Smooth muscle cell (in vitro differentiated cells): ENCODE measurements around the gene ARAP2. TPM values are rescaled to one million over a fixed set of nuclear protein-coding genes. Genes with fewer than 3 reads are reported as not detected.

Source experiments
- DNase-seq: peaks from one replicate; lab custom pipeline; 2025; ENCODE audit not compliant: unreplicated experiment; lab: John Stamatoyannopoulos, UW
- H2AFZ ChIP-seq: fragments of 200-600 bp; sonication (generic); 2 replicates; pipeline ENCODE4 v1.6.0; 2016; ENCODE audit warnings: antibody characterized with exemption, low read depth, mild to moderate bottlenecking
- H3F3A ChIP-seq: fragments of 200-600 bp; sonication (generic); 2 replicates; pipeline ENCODE4 v1.6.0; 2017; ENCODE audit warnings: antibody characterized with exemption, low read depth
- H3K27ac ChIP-seq: fragments of 200-600 bp; sonication (generic); 2 replicates; pipeline ENCODE4 v1.5.1; 2016; ENCODE audit warnings: low read depth, mild to moderate bottlenecking
- H3K27me3 ChIP-seq: fragments of 200-600 bp; sonication (generic); 2 replicates; pipeline ENCODE4 v1.6.1; 2016; ENCODE audit warnings: low read depth, mild to moderate bottlenecking
- H3K36me3 ChIP-seq: fragments of 200-600 bp; sonication (generic); 2 replicates; pipeline ENCODE4 v1.5.1; 2016; ENCODE audit warnings: low read depth
- H3K4me1 ChIP-seq: fragments of 200-600 bp; sonication (generic); 2 replicates; pipeline ENCODE4 v1.5.1; 2016; ENCODE audit warnings: low read depth
- H3K4me2 ChIP-seq: fragments of 200-600 bp; sonication (generic); 2 replicates; pipeline ENCODE4 v1.6.0; 2016; ENCODE audit warnings: mild to moderate bottlenecking
- H3K4me3 ChIP-seq: fragments of 200-600 bp; sonication (generic); 2 replicates; pipeline ENCODE4 v1.5.1; 2016; ENCODE audit warnings: mild to moderate bottlenecking
- H3K79me2 ChIP-seq: fragments of 200-600 bp; sonication (generic); 2 replicates; pipeline ENCODE4 v1.6.0; 2016; ENCODE audit warnings: low read depth, mild to moderate bottlenecking
- H3K9ac ChIP-seq: fragments of 200-600 bp; sonication (generic); 2 replicates; pipeline ENCODE4 v1.6.0; 2016; ENCODE audit warnings: low read depth
- H3K9me3 ChIP-seq: fragments of 200-600 bp; sonication (generic); replicated peaks from 2 replicates; pipeline ENCODE4 v1.5.1; 2016; ENCODE audit warnings: low read depth
- H4K20me1 ChIP-seq: fragments of 200-600 bp; sonication (generic); 2 replicates; pipeline ENCODE4 v1.6.0; 2016; ENCODE audit warnings: low read depth
- WGBS: methylation state at CpG from one replicate; pipeline ENCODE4 v1.1.7; 2016; ENCODE audit warnings: low lambda C conversion rate; 5-methylcytosine and 5-hydroxymethylcytosine counted together
- polyA plus RNA-seq: library from polyadenylated mRNA; unstranded; fragments of >200 nt; fragmentation: Nextera tagmentation; extraction: Ambion mirVana; gene quantifications from 2 replicates; pipeline ENCODE4 v1.2.1, GENCODE V29; 2016
- total RNA-seq: library from RNA; depleted of rRNA; stranded (reverse); fragments of >200 nt; gene quantifications from 2 replicates; pipeline ENCODE4 v1.2.3, GENCODE V29; 2014
- TF ChIP-seq, protein P1 (sequence below): fragments of 200-600 bp; sonication (generic); IDR thresholded peaks from 2 replicates; pipeline ENCODE4 v1.5.1; 2017; ENCODE audit warnings: borderline replicate concordance, mild to moderate bottlenecking, antibody characterized with exemption; ENCODE audit not compliant: insufficient read depth, poor library complexity, severe bottlenecking

ARAP2 gene
- total and polyA plus RNA-seq, 2 experiments from 2014 or later = 1.2 to 17.9 TPM

DNA sequence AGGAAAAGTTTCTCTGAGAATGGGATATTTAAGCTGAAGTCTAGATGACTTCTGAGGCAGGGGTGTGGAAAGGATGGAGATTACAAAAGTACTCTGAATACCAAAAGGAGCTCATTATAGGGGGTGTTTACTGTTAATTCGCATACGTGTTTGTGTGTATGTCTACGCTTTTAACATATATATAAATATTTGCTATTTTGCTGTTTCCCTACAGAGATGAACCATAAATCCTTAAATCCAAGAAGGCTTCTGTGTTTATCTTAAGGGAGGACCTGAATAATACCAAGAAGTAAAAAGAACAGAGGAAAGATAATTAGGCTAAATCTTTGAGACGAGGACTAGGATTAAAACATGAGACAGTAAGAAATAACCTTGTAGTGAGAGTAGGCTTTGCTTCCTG lies 166.0 kb downstream of the ARAP2 start:
- Histone ChIP-seq H3K9ac (no peak overlapping the region), H3K79me2 (no peaks in the 10 kb centered on the region), H3K4me2 (no peak overlapping the region), H3F3A (no peaks in the 10 kb centered on the region), H3K27me3 (no peaks in the 10 kb centered on the region), H4K20me1 (no peaks in the 10 kb centered on the region), H3K4me3 (no peak overlapping the region), H3K36me3 (no peaks in the 10 kb centered on the region), H3K4me1 (no peaks in the 10 kb centered on the region), H3K27ac (no peak overlapping the region), H3K9me3 (no peaks in the 10 kb centered on the region), H2AFZ (no peak overlapping the region)
- TF ChIP-seq, protein P1, sequence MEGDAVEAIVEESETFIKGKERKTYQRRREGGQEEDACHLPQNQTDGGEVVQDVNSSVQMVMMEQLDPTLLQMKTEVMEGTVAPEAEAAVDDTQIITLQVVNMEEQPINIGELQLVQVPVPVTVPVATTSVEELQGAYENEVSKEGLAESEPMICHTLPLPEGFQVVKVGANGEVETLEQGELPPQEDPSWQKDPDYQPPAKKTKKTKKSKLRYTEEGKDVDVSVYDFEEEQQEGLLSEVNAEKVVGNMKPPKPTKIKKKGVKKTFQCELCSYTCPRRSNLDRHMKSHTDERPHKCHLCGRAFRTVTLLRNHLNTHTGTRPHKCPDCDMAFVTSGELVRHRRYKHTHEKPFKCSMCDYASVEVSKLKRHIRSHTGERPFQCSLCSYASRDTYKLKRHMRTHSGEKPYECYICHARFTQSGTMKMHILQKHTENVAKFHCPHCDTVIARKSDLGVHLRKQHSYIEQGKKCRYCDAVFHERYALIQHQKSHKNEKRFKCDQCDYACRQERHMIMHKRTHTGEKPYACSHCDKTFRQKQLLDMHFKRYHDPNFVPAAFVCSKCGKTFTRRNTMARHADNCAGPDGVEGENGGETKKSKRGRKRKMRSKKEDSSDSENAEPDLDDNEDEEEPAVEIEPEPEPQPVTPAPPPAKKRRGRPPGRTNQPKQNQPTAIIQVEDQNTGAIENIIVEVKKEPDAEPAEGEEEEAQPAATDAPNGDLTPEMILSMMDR = no peak
- no peak for DNase-seq
- 90% methylated on average over 4 of the region's 4 CpGs for WGBS

DNA sequence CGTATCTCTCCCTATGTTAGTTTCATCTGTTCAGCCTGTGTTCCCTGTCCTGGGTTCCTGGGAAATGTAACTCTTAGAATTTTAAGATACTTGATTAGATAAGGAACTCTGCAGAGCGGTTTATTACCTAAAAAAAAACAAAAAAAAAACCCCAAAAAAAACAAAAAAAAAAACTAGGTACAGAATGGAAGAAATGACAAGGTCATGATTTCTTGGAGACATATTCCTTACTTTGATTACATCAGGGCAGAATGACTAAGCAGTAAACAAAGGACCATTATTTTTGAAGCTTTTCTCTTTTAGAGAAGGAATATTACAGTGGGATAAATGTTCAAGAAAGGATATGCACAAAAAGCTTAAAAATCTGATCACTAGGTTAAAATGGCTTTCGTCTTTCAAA lies 171.8 kb downstream of the ARAP2 start:
- no peaks in the 10 kb centered on the region for H3K36me3 ChIP-seq
- no peak overlapping the region for H3K4me3 ChIP-seq
- no peaks in the 10 kb centered on the region for H3F3A ChIP-seq
- TF ChIP-seq, protein P1 = no peak
- H2AFZ ChIP-seq = no peak overlapping the region
- no peaks in the 10 kb centered on the region for H3K79me2 ChIP-seq
- no peaks in the 10 kb centered on the region for H3K27me3 ChIP-seq
- no peaks in the 10 kb centered on the region for H4K20me1 ChIP-seq
- 76% methylated on average over 3 of the region's 3 CpGs for WGBS
- no peak overlapping the region for H3K9ac ChIP-seq
- no peak overlapping the region for H3K4me2 ChIP-seq
- H3K9me3 ChIP-seq = no peaks in the 10 kb centered on the region
- H3K27ac ChIP-seq = no peak overlapping the region
- DNase-seq = no peak
- no peaks in the 10 kb centered on the region for H3K4me1 ChIP-seq

DNA sequence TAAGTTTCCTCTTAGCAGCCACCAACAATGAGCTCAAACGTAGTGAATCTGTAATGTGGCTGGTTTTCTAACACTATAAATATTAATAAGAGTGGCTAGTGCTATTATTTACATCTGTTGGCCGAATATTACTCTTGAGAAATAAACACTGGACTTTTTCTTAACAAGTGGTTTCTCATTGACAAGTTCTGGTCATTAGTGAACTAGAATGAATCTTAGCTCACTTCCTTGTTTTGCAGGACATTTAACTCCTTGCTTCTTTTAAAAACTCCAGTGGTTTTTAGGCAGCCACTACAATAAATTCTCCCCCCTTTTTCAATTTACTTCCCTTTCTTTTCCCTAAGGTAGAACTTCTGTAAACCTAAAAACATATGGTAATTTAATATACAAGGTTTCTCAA lies 177.2 kb downstream of the ARAP2 start:
- Histone ChIP-seq H3K36me3 (no peaks in the 10 kb centered on the region), H3K79me2 (no peaks in the 10 kb centered on the region), H3K27ac (no peak overlapping the region), H3K27me3 (no peaks in the 10 kb centered on the region), H3K4me2 (no peak overlapping the region), H4K20me1 (no peaks in the 10 kb centered on the region), H3K4me1 (no peaks in the 10 kb centered on the region), H3F3A (no peaks in the 10 kb centered on the region), H3K9me3 (no peaks in the 10 kb centered on the region), H2AFZ (no peak overlapping the region), H3K4me3 (no peak overlapping the region), H3K9ac (no peak overlapping the region)
- TF ChIP-seq, protein P1 = no peak
- 77% methylated on average over 2 of the region's 2 CpGs for WGBS
- no peak for DNase-seq

DNA sequence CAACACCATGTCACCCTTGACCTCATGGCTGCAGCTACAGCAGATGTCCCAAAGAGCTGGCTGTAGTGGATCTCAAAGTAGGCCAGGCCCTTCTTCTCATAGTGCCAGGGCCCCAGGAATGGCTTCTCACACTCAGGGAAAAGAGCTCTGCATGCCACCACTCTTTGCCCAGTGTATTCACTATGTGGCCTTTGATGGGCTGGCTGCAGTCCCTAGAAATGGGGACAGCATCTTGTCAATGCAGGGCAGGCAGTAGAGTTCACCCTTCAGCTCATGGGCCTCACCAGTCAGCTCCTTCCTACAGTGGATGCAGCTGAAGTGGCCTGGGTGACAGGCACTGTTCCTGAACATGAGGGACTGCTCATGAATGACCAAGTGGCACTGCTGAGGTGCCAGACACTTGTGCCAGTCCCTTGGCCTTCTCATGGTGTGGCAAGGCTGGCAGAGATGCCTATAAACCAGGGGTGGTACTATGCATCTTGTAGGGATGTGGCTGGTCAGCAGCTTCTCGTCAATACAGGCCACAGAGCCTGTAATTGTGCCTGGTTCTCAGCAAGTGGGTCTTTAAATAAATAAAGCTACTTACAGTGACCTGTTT lies 178.9 kb downstream of the ARAP2 start:
- Histone ChIP-seq H3K4me1 (no peaks in the 10 kb centered on the region), H3K4me3 (no peak overlapping the region), H3K36me3 (no peaks in the 10 kb centered on the region), H2AFZ (no peak overlapping the region), H3K4me2 (no peak overlapping the region), H3F3A (no peaks in the 10 kb centered on the region), H3K9me3 (no peaks in the 10 kb centered on the region), H3K9ac (no peak overlapping the region), H3K27me3 (no peaks in the 10 kb centered on the region), H4K20me1 (no peaks in the 10 kb centered on the region), H3K79me2 (no peaks in the 10 kb centered on the region), H3K27ac (no peak overlapping the region)
- TF ChIP-seq, protein P1 = no peak
- no peak for DNase-seq
- WGBS = 88% methylated on average over 1 of the region's 1 CpG
